Stimulated activated CD4-positive, alpha-beta T cell treated with anti-CD3 and anti-CD28 coated beads, Interleukin-1b, Interleukin-23, amount 100 ng/mL, for 24 hours (primary cell): ENCODE data around the gene SLC22A31.

Source experiments
- DNase-seq, 4 experiments: peaks; one replicate each; pipeline ENCODE4 v3.0.0-alpha.2; 2020; ENCODE audit warnings: low read depth in 4 of 4, low spot score in 1 of 4

Gene SLC22A31

GRCh38 chr16:89179656-89180315 lies 20.6 kb downstream of the SLC22A31 start:
- DNase-seq = no peak

- DNase-seq = no peak
These were observed 21.2 kb downstream of the SLC22A31 start for GRCh38 chr16:89179148-89179484.

- no peak for DNase-seq
These were observed 21.7 kb downstream of the SLC22A31 start for GRCh38 chr16:89178453-89179147.

GRCh38 chr16:89177501-89177900 lies 22.8 kb downstream of the SLC22A31 start:
- DNase-seq = no peak

- no peak for DNase-seq
These were observed 23.6 kb downstream of the SLC22A31 start for GRCh38 chr16:89176717-89177116.

GRCh38 chr16:89176147-89176690 lies 24.1 kb downstream of the SLC22A31 start:
- no peak for DNase-seq

GRCh38 chr16:89175280-89176146 lies 24.8 kb downstream of the SLC22A31 start:
- no peak for DNase-seq

- DNase-seq = no peak
These were observed 25.5 kb downstream of the SLC22A31 start for GRCh38 chr16:89174877-89175276.

GRCh38 chr16:89174055-89174827 lies 26.1 kb downstream of the SLC22A31 start:
- DNase-seq = no peak

- no peak for DNase-seq
These were observed 27.0 kb downstream of the SLC22A31 start for GRCh38 chr16:89173174-89173921.

GRCh38 chr16:89172528-89173173 lies 27.7 kb downstream of the SLC22A31 start:
- DNase-seq = no peak

- no peak for DNase-seq
These were observed 28.2 kb downstream of the SLC22A31 start for GRCh38 chr16:89172171-89172527.

- DNase-seq = peak; percentile 90 to 95 (median 94)
These were observed 28.8 kb downstream of the SLC22A31 start, which contains the start of gene CDH15 for GRCh38 chr16:89171216-89172170. Gene CDH15, plus strand, starts transcription at chr16:89171748. Its CDS starts 84 bp downstream, at chr16:89171832.

- DNase-seq = no peak
These were observed 29.8 kb downstream of the SLC22A31 start for GRCh38 chr16:89170346-89171215.

- DNase-seq = no peak
These were observed 30.6 kb downstream of the SLC22A31 start for GRCh38 chr16:89169778-89170177.

GRCh38 chr16:89168381-89169189 lies 31.8 kb downstream of the SLC22A31 start:
- no peak for DNase-seq
